HG03460 (cell line): Measurements from ENCODE around the gene DNAJC2.

ENCODE experiments used
- ATAC-seq: cut with Tn5 transposase; IDR thresholded peaks from one replicate; pipeline ENCODE4 v1.9.1; 2021; ENCODE audit not compliant: unreplicated experiment

The DNAJC2 gene

GRCh38 chr7:103344453-103345149 is at the start of gene DNAJC2:
Gene DNAJC2, minus strand, starts transcription at chr7:103344767. Its CDS starts 145 bp downstream, at chr7:103344622.
- ATAC-seq, result peak; percentile 78

GRCh38 chr7:103391976-103392375 is 47.4 kb upstream of the DNAJC2 start:
- ATAC-seq, result no peak

- no peak for ATAC-seq
Measured at GRCh38 chr7:103391150-103391549, 46.6 kb upstream of the DNAJC2 start.

- ATAC-seq, result no peak
Measured at GRCh38 chr7:103389263-103389662, 44.7 kb upstream of the DNAJC2 start.

- no peak for ATAC-seq
Measured at GRCh38 chr7:103388469-103389140, 44.0 kb upstream of the DNAJC2 start.

GRCh38 chr7:103387242-103387641 is 42.7 kb upstream of the DNAJC2 start:
- ATAC-seq, result no peak

GRCh38 chr7:103382032-103382402 is 37.5 kb upstream of the DNAJC2 start:
- ATAC-seq, result no peak

GRCh38 chr7:103381280-103382031 is 36.9 kb upstream of the DNAJC2 start:
- ATAC-seq, result no peak

- no peak for ATAC-seq
Measured at GRCh38 chr7:103380395-103381191, 36.0 kb upstream of the DNAJC2 start.

GRCh38 chr7:103379270-103379975 is 34.9 kb upstream of the DNAJC2 start:
- no peak for ATAC-seq

- ATAC-seq, result no peak
Measured at GRCh38 chr7:103373866-103374643, 29.5 kb upstream of the DNAJC2 start.

GRCh38 chr7:103369432-103369831 is 24.9 kb upstream of the DNAJC2 start:
- ATAC-seq, result no peak

- ATAC-seq, result no peak
Measured at GRCh38 chr7:103349805-103350204, 5.2 kb upstream of the DNAJC2 start.

- no peak for ATAC-seq
Measured at GRCh38 chr7:103348959-103349358, 4.4 kb upstream of the DNAJC2 start.

GRCh38 chr7:103348452-103348851 is 3.9 kb upstream of the DNAJC2 start:
- no peak for ATAC-seq

- ATAC-seq, result peak; percentile 73
Measured at GRCh38 chr7:103347507-103348267, 3.1 kb upstream of the DNAJC2 start, which contains the start of gene PSMC2. Gene PSMC2, plus strand, starts transcription at chr7:103347643. Its CDS starts 69 bp downstream, at chr7:103347712.

GRCh38 chr7:103346396-103346795 is 1.8 kb upstream of the DNAJC2 start:
- ATAC-seq, result no peak

- peak; percentile 14 for ATAC-seq
Measured at GRCh38 chr7:103343758-103344452, 662 bp downstream of the DNAJC2 start.
